ENCODE measurements around the gene CYP27A1.
"Not testable (repeated sequence)": the region's sequence is repeated elsewhere in the genome, so short reads cannot be mapped to it uniquely, and the experiment has no call there.

CYP27A1 gene

GRCh38 chr2:218837495-218837894 is 55.5 kb downstream of the CYP27A1 start:
- H3K4me3 ChIP-seq (ENCODE audit: low read depth, low read length): no peak overlapping the region
- no peak for TF ChIP-seq CTCF (IDR thresholded peaks at IDR 0.05; ENCODE audit: borderline replicate concordance, insufficient read depth, low read depth, low read length)

- no peak overlapping the region for H3K4me3 ChIP-seq (ENCODE audit: low read depth, low read length)
- no peak for TF ChIP-seq CTCF (IDR thresholded peaks at IDR 0.05; ENCODE audit: borderline replicate concordance, insufficient read depth, low read depth, low read length)
These were observed 57.5 kb downstream of the CYP27A1 start for GRCh38 chr2:218839430-218839829.

- TF ChIP-seq CTCF (IDR thresholded peaks at IDR 0.05; ENCODE audit: borderline replicate concordance, insufficient read depth, low read depth, low read length): no peak
These were observed 57.9 kb downstream of the CYP27A1 start for GRCh38 chr2:218839888-218840287.

GRCh38 chr2:218844334-218844733 is 62.4 kb downstream of the CYP27A1 start:
- not testable (repeated sequence) for H3K4me3 ChIP-seq (ENCODE audit: low read depth, low read length)

More at GRCh38 chr2:218839888-218840287, 57.9 kb downstream of the CYP27A1 start:
- no peak overlapping the region for H3K4me3 ChIP-seq (ENCODE audit: low read depth, low read length)

GRCh38 chr2:218846963-218847362 is 65.0 kb downstream of the CYP27A1 start:
- H3K4me3 ChIP-seq (ENCODE audit: low read depth, low read length): not testable (repeated sequence)

- no peak for TF ChIP-seq CTCF (IDR thresholded peaks at IDR 0.05; ENCODE audit: borderline replicate concordance, insufficient read depth, low read depth, low read length)
- no peak overlapping the region for H3K4me3 ChIP-seq (ENCODE audit: low read depth, low read length)
These were observed 67.8 kb downstream of the CYP27A1 start for GRCh38 chr2:218849721-218850120.

- TF ChIP-seq CTCF (IDR thresholded peaks at IDR 0.05; ENCODE audit: borderline replicate concordance, insufficient read depth, low read depth, low read length): no peak
- H3K4me3 ChIP-seq (ENCODE audit: low read depth, low read length): no peak overlapping the region
These were observed 68.8 kb downstream of the CYP27A1 start for GRCh38 chr2:218850796-218851195.

GRCh38 chr2:218851286-218851685 is 69.3 kb downstream of the CYP27A1 start:
- H3K4me3 ChIP-seq (ENCODE audit: low read depth, low read length): no peak overlapping the region
- TF ChIP-seq CTCF (IDR thresholded peaks at IDR 0.05; ENCODE audit: borderline replicate concordance, insufficient read depth, low read depth, low read length): no peak
